Fibroblast of skin of right biceps (primary cell): ENCODE results near the gene MRPS31.
"Not testable (repeated sequence)": the region's sequence is repeated elsewhere in the genome, so short reads cannot be mapped to it uniquely, and the experiment has no call there.

Experiments used
- DNase-seq: peaks from one replicate; pipeline ENCODE4 v3.0.0-alpha.2; 2013

The MRPS31 gene

GRCh38 chr13:40789275-40790153 is 18.5 kb upstream of the MRPS31 start, which contains the start of gene SLC25A15:
Gene SLC25A15 (plus strand): TSS chr13:40789611. CDS start chr13:40793227, 3,616 bp downstream.
- peak; percentile 82 for DNase-seq

GRCh38 chr13:40788540-40789274 is 17.7 kb upstream of the MRPS31 start:
- DNase-seq = not testable (repeated sequence)

GRCh38 chr13:40787062-40787461 is 16.1 kb upstream of the MRPS31 start:
- peak; percentile 53 for DNase-seq

- peak; percentile 14 for DNase-seq
Measured at GRCh38 chr13:40786568-40786996, 15.6 kb upstream of the MRPS31 start.

GRCh38 chr13:40784540-40784939 is 13.6 kb upstream of the MRPS31 start:
- DNase-seq = no peak

GRCh38 chr13:40782971-40783370 is 12.0 kb upstream of the MRPS31 start:
- DNase-seq = not testable (repeated sequence)

- no peak for DNase-seq
Measured at GRCh38 chr13:40781717-40782116, 10.7 kb upstream of the MRPS31 start.

GRCh38 chr13:40780822-40781401 is 9.9 kb upstream of the MRPS31 start:
- DNase-seq = no peak

GRCh38 chr13:40779796-40780285 is 8.9 kb upstream of the MRPS31 start:
- DNase-seq = no peak

GRCh38 chr13:40779049-40779448 is 8.1 kb upstream of the MRPS31 start:
- DNase-seq = no peak

- no peak for DNase-seq
Measured at GRCh38 chr13:40777809-40778175, 6.8 kb upstream of the MRPS31 start.

GRCh38 chr13:40777166-40777808 is 6.3 kb upstream of the MRPS31 start:
- peak; percentile 46 for DNase-seq

GRCh38 chr13:40776681-40777165 is 5.7 kb upstream of the MRPS31 start:
- peak; percentile 61 for DNase-seq

GRCh38 chr13:40776232-40776631 is 5.2 kb upstream of the MRPS31 start:
- no peak for DNase-seq

- no peak for DNase-seq
Measured at GRCh38 chr13:40774672-40775071, 3.7 kb upstream of the MRPS31 start.

- no peak for DNase-seq
Measured at GRCh38 chr13:40772765-40773473, 1.9 kb upstream of the MRPS31 start.

GRCh38 chr13:40770609-40770933 is 419 bp downstream of the MRPS31 start:
- no peak for DNase-seq

- no peak for DNase-seq
Measured at GRCh38 chr13:40769970-40770369, 1.0 kb downstream of the MRPS31 start.

GRCh38 chr13:40765602-40766001 is 5.4 kb downstream of the MRPS31 start:
- DNase-seq = no peak

- DNase-seq = peak; percentile 49
Measured at GRCh38 chr13:40764587-40765403, 6.2 kb downstream of the MRPS31 start.

GRCh38 chr13:40762849-40763248 is 8.1 kb downstream of the MRPS31 start:
- peak; percentile 61 for DNase-seq
